ENCODE data around the gene PBXIP1. TPM values are rescaled to one million over a fixed set of nuclear protein-coding genes. Genes with fewer than 3 reads are reported as not detected.

Gene PBXIP1
- total RNA-seq, 1 experiment from 2014 or later = 26.5 TPM

DNA sequence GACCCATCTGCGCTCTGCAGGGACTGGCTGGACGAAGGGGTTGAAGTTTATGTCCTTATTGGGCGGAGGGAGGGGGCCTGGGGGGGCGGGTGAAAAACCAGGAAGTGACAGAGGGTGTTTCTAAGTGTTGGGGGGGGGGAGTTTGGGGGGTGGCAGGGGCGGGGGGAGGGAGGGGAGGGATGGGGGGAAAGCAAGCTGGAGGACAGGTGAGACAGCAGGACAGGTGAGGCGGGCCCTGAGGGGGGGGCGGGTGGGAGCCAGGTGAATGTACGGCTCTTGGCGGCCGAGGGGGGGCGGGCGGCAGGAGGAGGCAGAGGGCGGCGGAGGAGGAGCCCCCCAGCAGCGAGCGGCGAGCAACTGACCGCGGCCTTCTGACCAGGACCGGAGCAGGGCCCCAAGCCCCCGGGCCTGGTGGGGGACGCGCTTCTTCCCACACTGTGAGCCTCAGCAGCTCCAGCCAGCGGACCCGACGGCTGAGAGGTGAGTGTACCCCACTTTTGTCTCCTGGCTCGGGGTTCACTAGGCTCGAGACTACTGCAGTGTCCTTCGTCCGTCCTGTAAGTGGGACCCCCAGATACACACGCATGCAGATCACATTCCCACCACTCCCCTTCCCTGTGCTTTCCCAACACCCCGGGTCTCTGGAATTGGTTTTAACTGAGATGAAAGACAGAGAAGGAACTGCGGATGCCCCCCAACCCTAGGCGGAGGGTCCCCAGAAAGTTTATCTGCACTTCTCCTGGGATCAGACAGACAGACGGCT, 46.7 kb upstream of the PBXIP1 start, which contains the start of gene ZBTB7B:
Gene ZBTB7B (plus strand): TSS at position 339 of the 763 bp plus-strand sequence. CDS start 11,859 bp downstream, outside the sequence.
- peak; percentile 42 for DNase-seq (ENCODE audit: low spot score)
- no peaks in the 10 kb centered on the region for H3K9me3 Mint-ChIP-seq
- TF ChIP-seq, protein P1, sequence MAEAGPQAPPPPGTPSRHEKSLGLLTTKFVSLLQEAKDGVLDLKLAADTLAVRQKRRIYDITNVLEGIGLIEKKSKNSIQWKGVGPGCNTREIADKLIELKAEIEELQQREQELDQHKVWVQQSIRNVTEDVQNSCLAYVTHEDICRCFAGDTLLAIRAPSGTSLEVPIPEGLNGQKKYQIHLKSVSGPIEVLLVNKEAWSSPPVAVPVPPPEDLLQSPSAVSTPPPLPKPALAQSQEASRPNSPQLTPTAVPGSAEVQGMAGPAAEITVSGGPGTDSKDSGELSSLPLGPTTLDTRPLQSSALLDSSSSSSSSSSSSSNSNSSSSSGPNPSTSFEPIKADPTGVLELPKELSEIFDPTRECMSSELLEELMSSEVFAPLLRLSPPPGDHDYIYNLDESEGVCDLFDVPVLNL (CRISPR knock-in tag; IDR thresholded peaks at IDR 0.05; ENCODE audit: borderline replicate concordance, low read depth) = no peak
- TF ChIP-seq FOXP4 (CRISPR knock-in tag; IDR thresholded peaks at IDR 0.05) = 0 out of 2 replicates have a peak, but pooled peaks have one; percentile 34
- 0 out of 2 replicates have a peak, but pooled peaks have one; percentile 32 for TF ChIP-seq FOXK1 (CRISPR knock-in tag; IDR thresholded peaks at IDR 0.05)
- TF ChIP-seq PRDM15 (CRISPR knock-in tag; IDR thresholded peaks at IDR 0.05) = 0 out of 2 replicates have a peak, but pooled peaks have one; percentile 11
- H3K27ac Mint-ChIP-seq = peak within 1 kb of the TSS; percentile 78
- CTCF ChIA-PET = interaction anchor here (0.7 to 10.3 kb wide), 16 partner anchors 10 to 163 kb away, joined by 3 to 176 read pairs (median 6); partner anchors contain the start of genes ADAM15, LENEP, PMVK and SHC1
- POLR2A ChIA-PET = interaction anchor here (4.2 to 13.0 kb wide), 3 partner anchors 14 to 32 kb away, joined by 21 to 176 read pairs (median 28); partner anchors contain the start of genes CKS1B, FLAD1 and SHC1
- peaks cover 39% of the 10 kb centered on the region for H3K4me1 Mint-ChIP-seq
- peak within 1 kb of the TSS; percentile 92 for H3K4me3 Mint-ChIP-seq
- no peaks in the 10 kb centered on the region for H3K36me3 Mint-ChIP-seq
- ATAC-seq = no peak
- no peaks in the 10 kb centered on the region; the same call in 1 of the 2 replicates for H3K27me3 Mint-ChIP-seq (ENCODE audit: low read depth)

GRCh38 chr1:155001675-155002463, 46.0 kb upstream of the PBXIP1 start:
- POLR2A ChIA-PET = interaction anchor here (0.8 to 13.0 kb wide), 5 partner anchors 14 to 31 kb away, joined by 3 to 176 read pairs (median 21); partner anchors contain the start of genes CKS1B, FLAD1 and SHC1
- DNase-seq (ENCODE audit: low spot score) = peak; percentile 100
- CTCF ChIA-PET = interaction anchor here (0.6 to 10.3 kb wide), 22 partner anchors 9 to 171 kb away, joined by 3 to 176 read pairs (median 6); partner anchors contain the start of genes ADAM15, KRTCAP2, LENEP and PBXIP1
- no peaks in the 10 kb centered on the region for H3K36me3 Mint-ChIP-seq
- H3K27ac Mint-ChIP-seq = peak overlapping the region; percentile 57; the same call in 1 of the 2 replicates
- TF ChIP-seq NFYB (CRISPR knock-in tag; conservative IDR thresholded peaks at IDR 0.05; ENCODE audit: low read depth) (peak; percentile 94), SP1 (CRISPR knock-in tag; conservative IDR thresholded peaks at IDR 0.05) (peak; percentile 95), ZMAT4 (CRISPR knock-in tag; IDR thresholded peaks at IDR 0.05) (no peak), NFATC4 (CRISPR knock-in tag; IDR thresholded peaks at IDR 0.05) (peak; percentile 43; the same call in 1 of the 2 replicates), NR3C1 (CRISPR knock-in tag; conservative IDR thresholded peaks at IDR 0.05; ENCODE audit: low read depth) (no peak), ZNF219 (CRISPR knock-in tag; IDR thresholded peaks at IDR 0.05; ENCODE audit: borderline replicate concordance) (0 out of 2 replicates have a peak, but pooled peaks have one; percentile 67), SOX15 (CRISPR knock-in tag; IDR thresholded peaks at IDR 0.05) (no peak), FOXP4 (CRISPR knock-in tag; IDR thresholded peaks at IDR 0.05) (no peak), PRDM15 (CRISPR knock-in tag; IDR thresholded peaks at IDR 0.05) (peak; percentile 64)
- TF ChIP-seq, protein P2, sequence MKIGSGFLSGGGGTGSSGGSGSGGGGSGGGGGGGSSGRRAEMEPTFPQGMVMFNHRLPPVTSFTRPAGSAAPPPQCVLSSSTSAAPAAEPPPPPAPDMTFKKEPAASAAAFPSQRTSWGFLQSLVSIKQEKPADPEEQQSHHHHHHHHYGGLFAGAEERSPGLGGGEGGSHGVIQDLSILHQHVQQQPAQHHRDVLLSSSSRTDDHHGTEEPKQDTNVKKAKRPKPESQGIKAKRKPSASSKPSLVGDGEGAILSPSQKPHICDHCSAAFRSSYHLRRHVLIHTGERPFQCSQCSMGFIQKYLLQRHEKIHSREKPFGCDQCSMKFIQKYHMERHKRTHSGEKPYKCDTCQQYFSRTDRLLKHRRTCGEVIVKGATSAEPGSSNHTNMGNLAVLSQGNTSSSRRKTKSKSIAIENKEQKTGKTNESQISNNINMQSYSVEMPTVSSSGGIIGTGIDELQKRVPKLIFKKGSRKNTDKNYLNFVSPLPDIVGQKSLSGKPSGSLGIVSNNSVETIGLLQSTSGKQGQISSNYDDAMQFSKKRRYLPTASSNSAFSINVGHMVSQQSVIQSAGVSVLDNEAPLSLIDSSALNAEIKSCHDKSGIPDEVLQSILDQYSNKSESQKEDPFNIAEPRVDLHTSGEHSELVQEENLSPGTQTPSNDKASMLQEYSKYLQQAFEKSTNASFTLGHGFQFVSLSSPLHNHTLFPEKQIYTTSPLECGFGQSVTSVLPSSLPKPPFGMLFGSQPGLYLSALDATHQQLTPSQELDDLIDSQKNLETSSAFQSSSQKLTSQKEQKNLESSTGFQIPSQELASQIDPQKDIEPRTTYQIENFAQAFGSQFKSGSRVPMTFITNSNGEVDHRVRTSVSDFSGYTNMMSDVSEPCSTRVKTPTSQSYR (CRISPR knock-in tag; IDR thresholded peaks at IDR 0.05) = 0 out of 2 replicates have a peak, but pooled peaks have one; percentile 17
- H3K4me3 Mint-ChIP-seq = peak overlapping the region; percentile 88
- no peaks in the 10 kb centered on the region for H3K9me3 Mint-ChIP-seq
- ATAC-seq = peak; percentile 73
- no peaks in the 10 kb centered on the region; the same call in 1 of the 2 replicates for H3K27me3 Mint-ChIP-seq (ENCODE audit: low read depth)
- peaks cover 39% of the 10 kb centered on the region for H3K4me1 Mint-ChIP-seq

Measured in WTC11 (cell line).